22Rv1 (cell line): ENCODE data around the gene NRG3.

Source experiments
- ZFX ChIP-seq: fragments of 450-650 bp; IDR thresholded peaks from 2 replicates; pipeline ENCODE4 v1.6.1; 2017; ENCODE audit warnings: antibody characterized with exemption, borderline replicate concordance
- TF ChIP-seq, protein P1 (sequence below): fragments of 450-650 bp; IDR thresholded peaks from 2 replicates; pipeline ENCODE4 v1.5.1; 2017; ENCODE audit warnings: mild to moderate bottlenecking

- TF ChIP-seq, protein P1, sequence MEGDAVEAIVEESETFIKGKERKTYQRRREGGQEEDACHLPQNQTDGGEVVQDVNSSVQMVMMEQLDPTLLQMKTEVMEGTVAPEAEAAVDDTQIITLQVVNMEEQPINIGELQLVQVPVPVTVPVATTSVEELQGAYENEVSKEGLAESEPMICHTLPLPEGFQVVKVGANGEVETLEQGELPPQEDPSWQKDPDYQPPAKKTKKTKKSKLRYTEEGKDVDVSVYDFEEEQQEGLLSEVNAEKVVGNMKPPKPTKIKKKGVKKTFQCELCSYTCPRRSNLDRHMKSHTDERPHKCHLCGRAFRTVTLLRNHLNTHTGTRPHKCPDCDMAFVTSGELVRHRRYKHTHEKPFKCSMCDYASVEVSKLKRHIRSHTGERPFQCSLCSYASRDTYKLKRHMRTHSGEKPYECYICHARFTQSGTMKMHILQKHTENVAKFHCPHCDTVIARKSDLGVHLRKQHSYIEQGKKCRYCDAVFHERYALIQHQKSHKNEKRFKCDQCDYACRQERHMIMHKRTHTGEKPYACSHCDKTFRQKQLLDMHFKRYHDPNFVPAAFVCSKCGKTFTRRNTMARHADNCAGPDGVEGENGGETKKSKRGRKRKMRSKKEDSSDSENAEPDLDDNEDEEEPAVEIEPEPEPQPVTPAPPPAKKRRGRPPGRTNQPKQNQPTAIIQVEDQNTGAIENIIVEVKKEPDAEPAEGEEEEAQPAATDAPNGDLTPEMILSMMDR = no peak
- TF ChIP-seq ZFX = no peak
These were observed 146.0 kb downstream of the NRG3 start for GRCh38 chr10:82020999-82021398.
